CD4-positive, alpha-beta T cell treated with Interferon gamma for 1 hour (primary cell): ENCODE measurements around the gene HSPA12A.

ENCODE experiments used
- DNase-seq: peaks from one replicate; pipeline ENCODE4 v3.0.0-alpha.2; 2020

Gene HSPA12A

GRCh38 chr10:116741391-116742351 is 695 bp downstream of the HSPA12A start:
- DNase-seq = no peak

- DNase-seq = no peak
Measured at GRCh38 chr10:116740971-116741370, 1.4 kb downstream of the HSPA12A start.

- no peak for DNase-seq
Measured at GRCh38 chr10:116738339-116738738, 4.0 kb downstream of the HSPA12A start.

- DNase-seq = no peak
Measured at GRCh38 chr10:116737627-116738327, 4.6 kb downstream of the HSPA12A start.

- DNase-seq = no peak
Measured at GRCh38 chr10:116733566-116733965, 8.8 kb downstream of the HSPA12A start.

GRCh38 chr10:116732573-116732972 is 9.8 kb downstream of the HSPA12A start:
- DNase-seq = no peak

- DNase-seq = no peak
Measured at GRCh38 chr10:116730464-116731260, 11.7 kb downstream of the HSPA12A start.

GRCh38 chr10:116729243-116729642 is 13.1 kb downstream of the HSPA12A start:
- DNase-seq = no peak

- DNase-seq = no peak
Measured at GRCh38 chr10:116728526-116729096, 13.8 kb downstream of the HSPA12A start.

GRCh38 chr10:116723428-116724281 is 18.7 kb downstream of the HSPA12A start:
- DNase-seq = peak; percentile 52

- no peak for DNase-seq
Measured at GRCh38 chr10:116722736-116723427, 19.5 kb downstream of the HSPA12A start.

GRCh38 chr10:116721547-116722392 is 20.6 kb downstream of the HSPA12A start:
- DNase-seq = no peak

GRCh38 chr10:116720668-116721546 is 21.5 kb downstream of the HSPA12A start:
- no peak for DNase-seq

GRCh38 chr10:116720241-116720643 is 22.1 kb downstream of the HSPA12A start:
- DNase-seq = no peak

GRCh38 chr10:116719804-116720203 is 22.6 kb downstream of the HSPA12A start:
- DNase-seq = no peak

- DNase-seq = no peak
Measured at GRCh38 chr10:116718058-116718457, 24.3 kb downstream of the HSPA12A start.

GRCh38 chr10:116716381-116716780 is 26.0 kb downstream of the HSPA12A start:
- DNase-seq = no peak

GRCh38 chr10:116715839-116716377 is 26.5 kb downstream of the HSPA12A start:
- no peak for DNase-seq

GRCh38 chr10:116715341-116715740 is 27.0 kb downstream of the HSPA12A start:
- no peak for DNase-seq
